Liver (tissue), 9 donors: ENCODE measurements around the gene SLC4A7. TPM values are rescaled to one million over a fixed set of nuclear protein-coding genes. Genes with fewer than 3 reads are reported as not detected.

Experiments used
- DNase-seq: peaks from one replicate; pipeline ENCODE4 v3.0.0-alpha.2; 2017; ENCODE audit warnings: low spot score
- H3K27ac ChIP-seq, 2 donors: one replicate each; pipeline ENCODE4 v1.7.0; 2013; ENCODE audit warnings: inconsistent platforms in 2 of 2, low read length in 2 of 2, control low read depth in 1 of 2, low read depth in 1 of 2, mild to moderate bottlenecking in 1 of 2
- H3K27me3 ChIP-seq, 4 donors: one replicate each; pipeline versions ENCODE4 v1.6.1 to v1.7.0; 2013; ENCODE audit warnings: low read length in 3 of 4, inconsistent platforms in 1 of 4, mild to moderate bottlenecking in 1 of 4, moderate library complexity in 1 of 4; ENCODE audit not compliant: control insufficient read depth in 4 of 4, insufficient read depth in 4 of 4
- H3K36me3 ChIP-seq, 4 donors: one replicate each; pipeline versions ENCODE4 v1.6.1 to v1.7.0; 2013; ENCODE audit warnings: low read length in 3 of 4, mild to moderate bottlenecking in 3 of 4, low read depth in 1 of 4, moderate library complexity in 1 of 4; ENCODE audit not compliant: control insufficient read depth in 4 of 4, insufficient read depth in 3 of 4
- H3K4me1 ChIP-seq, 4 donors: one replicate each; pipeline versions ENCODE4 v1.6.1 to v1.7.0; 2013; ENCODE audit warnings: low read length in 3 of 4, mild to moderate bottlenecking in 3 of 4, moderate library complexity in 1 of 4; ENCODE audit not compliant: control insufficient read depth in 4 of 4, insufficient read depth in 4 of 4
- H3K4me3 ChIP-seq, 3 donors: one replicate each; pipeline versions ENCODE4 v1.6.1 to v1.7.0; 2013; ENCODE audit warnings: low read length in 3 of 3, control low read depth in 1 of 3, low read depth in 1 of 3, mild to moderate bottlenecking in 1 of 3
- H3K9ac ChIP-seq, 2 donors: one replicate each; pipeline ENCODE4 v1.7.0; 2013; ENCODE audit warnings: low read length in 2 of 2, mild to moderate bottlenecking in 2 of 2, moderate library complexity in 2 of 2, control low read depth in 1 of 2, low read depth in 1 of 2
- H3K9me3 ChIP-seq, 4 donors: one replicate each; pipeline versions ENCODE4 v1.6.1 to v1.7.0; 2013; ENCODE audit warnings: low read length in 3 of 4; ENCODE audit not compliant: control insufficient read depth in 4 of 4
- ATF3 ChIP-seq: IDR thresholded peaks from 2 replicates; pipeline ENCODE4 v1.6.1; 2016; ENCODE audit warnings: antibody characterized with exemption
- CTCF ChIP-seq: fragments of 150-350 bp; IDR thresholded peaks from 2 replicates; pipeline ENCODE4 v1.5.1; 2017; ENCODE audit warnings: improper control_type of control experiment, low read depth, low read length; ENCODE audit not compliant: missing input control
- EGR1 ChIP-seq, 2 donors: IDR thresholded peaks; 2 replicates each; pipeline ENCODE4 v1.6.1; 2016 to 2018; ENCODE audit warnings: antibody characterized with exemption in 2 of 2, low read depth in 2 of 2
- FOXA1 ChIP-seq: IDR thresholded peaks from 2 replicates; pipeline ENCODE4 v1.6.1; 2016; ENCODE audit warnings: antibody characterized with exemption
- FOXA2 ChIP-seq: IDR thresholded peaks from 2 replicates; pipeline ENCODE4 v1.6.1; 2016; ENCODE audit warnings: antibody characterized with exemption
- GABPA ChIP-seq, 2 donors: IDR thresholded peaks in 1 of 2; conservative IDR thresholded peaks in 1 of 2; 2 replicates each; pipeline ENCODE4 v1.6.1; 2016; ENCODE audit warnings: antibody characterized with exemption in 2 of 2, mild to moderate bottlenecking in 1 of 2, moderate library complexity in 1 of 2
- HNF4A ChIP-seq, 2 donors: conservative IDR thresholded peaks; 2 replicates each; pipeline ENCODE4 v1.6.1; 2016; ENCODE audit warnings: antibody characterized with exemption in 2 of 2, mild to moderate bottlenecking in 2 of 2
- HNF4G ChIP-seq: IDR thresholded peaks from 2 replicates; pipeline ENCODE4 v1.6.1; 2016; ENCODE audit warnings: antibody characterized with exemption
- JUND ChIP-seq, 2 donors: IDR thresholded peaks; 2 replicates each; pipeline ENCODE4 v1.6.1; 2016; ENCODE audit warnings: antibody characterized with exemption in 2 of 2
- NR2F2 ChIP-seq: IDR thresholded peaks from 2 replicates; pipeline ENCODE4 v1.6.1; 2016; ENCODE audit warnings: antibody characterized with exemption
- RAD21 ChIP-seq, 2 donors: IDR thresholded peaks; 2 replicates each; pipeline ENCODE4 v1.6.1; 2016; ENCODE audit warnings: antibody characterized with exemption in 2 of 2, mild to moderate bottlenecking in 2 of 2
- RXRA ChIP-seq, 2 donors: IDR thresholded peaks; 2 replicates each; pipeline ENCODE4 v1.6.1; 2017 to 2018; ENCODE audit warnings: antibody characterized with exemption in 2 of 2, mild to moderate bottlenecking in 1 of 2
- SP1 ChIP-seq: IDR thresholded peaks from 2 replicates; pipeline ENCODE4 v1.6.1; 2018; ENCODE audit warnings: antibody characterized with exemption, mild to moderate bottlenecking
- TAF1 ChIP-seq: conservative IDR thresholded peaks from 2 replicates; pipeline ENCODE4 v1.6.1; 2016; ENCODE audit warnings: antibody characterized with exemption, mild to moderate bottlenecking
- YY1 ChIP-seq: IDR thresholded peaks from 2 replicates; pipeline ENCODE4 v1.6.1; 2016; ENCODE audit warnings: antibody characterized with exemption, mild to moderate bottlenecking
- WGBS: extraction: QIAGEN DNeasy Blood & Tissue Kit; methylation state at CpG from one replicate; pipeline ENCODE4 v1.1.7; 2013; 5-methylcytosine and 5-hydroxymethylcytosine counted together
- polyA plus RNA-seq, 2 donors: library from polyadenylated mRNA; stranded (reverse) in 1 of 2; unstranded in 1 of 2; fragments of 200-250 nt in 1 of 2; fragments of >200 nt in 1 of 2; fragmentation: Nextera tagmentation in 1 of 2; extraction: Ambion mirVana in 1 of 2; gene quantifications; one replicate each; pipeline versions ENCODE4 v1.2.1 to v1.2.3, GENCODE V29; 2013 to 2015
- total RNA-seq, 2 donors: library from RNA; depleted of rRNA; stranded (reverse); fragments of >200 nt; gene quantifications; one replicate each; pipeline ENCODE4 v1.2.3, GENCODE V29; 2014
- TF ChIP-seq, protein P1 (sequence below): IDR thresholded peaks from 2 replicates; pipeline ENCODE4 v1.6.1; 2016; ENCODE audit warnings: antibody characterized with exemption, mild to moderate bottlenecking
- TF ChIP-seq, protein P2 (sequence below): IDR thresholded peaks from 2 replicates; pipeline ENCODE4 v1.6.1; 2016; ENCODE audit warnings: antibody characterized with exemption
- TF ChIP-seq, protein P3 (sequence below): IDR thresholded peaks from 2 replicates; pipeline ENCODE4 v1.6.1; 2016; ENCODE audit warnings: antibody characterized with exemption
- donor health status: healthy.
- donor health status: healthy.
- donor health status: healthy.
- donor health status: healthy.
- donor health status: healthy.

SLC4A7 gene
- total and polyA plus RNA-seq, 4 donors, result 0.76 to 9.8 (median 4.1) TPM

DNA sequence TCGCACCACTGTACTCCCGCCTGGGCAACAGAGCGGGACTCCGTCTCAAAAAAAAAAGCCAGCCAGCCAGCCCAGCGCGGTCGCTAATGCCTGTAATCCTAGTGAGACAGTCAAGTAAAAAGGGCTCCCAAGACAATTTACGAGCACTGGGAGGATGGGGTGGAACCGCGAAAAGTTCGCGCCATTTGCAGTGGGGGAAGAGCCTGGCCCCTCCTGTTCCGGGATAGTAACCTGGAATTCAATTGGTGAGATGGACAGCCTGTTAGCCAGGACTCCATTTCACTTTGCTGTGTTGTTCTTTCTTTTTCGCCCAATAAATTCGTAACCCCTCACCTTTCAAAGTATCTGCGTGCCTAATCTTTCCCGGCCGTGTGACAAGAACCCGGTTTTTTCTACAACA, 19.5 kb downstream of the SLC4A7 start (continued):
- TF ChIP-seq HNF4G, result no peak
- no peak for TF ChIP-seq YY1
- no peak for TF ChIP-seq RXRA (IDR thresholded peaks at IDR 0.05)

DNA sequence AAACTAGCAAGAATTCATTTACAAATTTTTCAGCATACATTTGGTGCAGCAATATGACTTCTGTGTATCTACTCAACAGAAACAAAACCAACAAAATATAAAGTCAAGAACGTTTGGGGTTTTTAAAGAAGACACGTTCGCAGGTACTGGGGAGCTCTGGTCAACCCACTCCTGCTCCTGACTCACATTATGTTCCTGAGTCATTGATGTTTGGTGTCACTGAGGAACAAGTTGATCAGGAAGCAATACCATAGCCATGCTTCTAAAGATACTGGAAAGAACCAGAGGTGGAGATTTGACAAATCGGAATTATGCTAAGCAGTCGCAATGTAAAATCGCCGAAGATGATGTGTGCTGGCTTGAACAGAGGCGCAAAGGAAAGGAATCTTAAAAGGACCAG, 22.0 kb downstream of the SLC4A7 start:
- no peaks in the 10 kb centered on the region for H3K9me3 ChIP-seq
- DNase-seq, result no peak
- no peak for TF ChIP-seq YY1
- TF ChIP-seq, protein P1, sequence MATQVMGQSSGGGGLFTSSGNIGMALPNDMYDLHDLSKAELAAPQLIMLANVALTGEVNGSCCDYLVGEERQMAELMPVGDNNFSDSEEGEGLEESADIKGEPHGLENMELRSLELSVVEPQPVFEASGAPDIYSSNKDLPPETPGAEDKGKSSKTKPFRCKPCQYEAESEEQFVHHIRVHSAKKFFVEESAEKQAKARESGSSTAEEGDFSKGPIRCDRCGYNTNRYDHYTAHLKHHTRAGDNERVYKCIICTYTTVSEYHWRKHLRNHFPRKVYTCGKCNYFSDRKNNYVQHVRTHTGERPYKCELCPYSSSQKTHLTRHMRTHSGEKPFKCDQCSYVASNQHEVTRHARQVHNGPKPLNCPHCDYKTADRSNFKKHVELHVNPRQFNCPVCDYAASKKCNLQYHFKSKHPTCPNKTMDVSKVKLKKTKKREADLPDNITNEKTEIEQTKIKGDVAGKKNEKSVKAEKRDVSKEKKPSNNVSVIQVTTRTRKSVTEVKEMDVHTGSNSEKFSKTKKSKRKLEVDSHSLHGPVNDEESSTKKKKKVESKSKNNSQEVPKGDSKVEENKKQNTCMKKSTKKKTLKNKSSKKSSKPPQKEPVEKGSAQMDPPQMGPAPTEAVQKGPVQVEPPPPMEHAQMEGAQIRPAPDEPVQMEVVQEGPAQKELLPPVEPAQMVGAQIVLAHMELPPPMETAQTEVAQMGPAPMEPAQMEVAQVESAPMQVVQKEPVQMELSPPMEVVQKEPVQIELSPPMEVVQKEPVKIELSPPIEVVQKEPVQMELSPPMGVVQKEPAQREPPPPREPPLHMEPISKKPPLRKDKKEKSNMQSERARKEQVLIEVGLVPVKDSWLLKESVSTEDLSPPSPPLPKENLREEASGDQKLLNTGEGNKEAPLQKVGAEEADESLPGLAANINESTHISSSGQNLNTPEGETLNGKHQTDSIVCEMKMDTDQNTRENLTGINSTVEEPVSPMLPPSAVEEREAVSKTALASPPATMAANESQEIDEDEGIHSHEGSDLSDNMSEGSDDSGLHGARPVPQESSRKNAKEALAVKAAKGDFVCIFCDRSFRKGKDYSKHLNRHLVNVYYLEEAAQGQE, result no peak
- no peak for TF ChIP-seq CTCF
- TF ChIP-seq, protein P2, sequence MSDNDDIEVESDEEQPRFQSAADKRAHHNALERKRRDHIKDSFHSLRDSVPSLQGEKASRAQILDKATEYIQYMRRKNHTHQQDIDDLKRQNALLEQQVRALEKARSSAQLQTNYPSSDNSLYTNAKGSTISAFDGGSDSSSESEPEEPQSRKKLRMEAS, result no peak
- no peak for TF ChIP-seq FOXA2
- no peak for TF ChIP-seq JUND (IDR thresholded peaks at IDR 0.05)
- no peak for TF ChIP-seq SP1
- TF ChIP-seq TAF1, result no peak
- no peak for TF ChIP-seq FOXA1
- no peak for TF ChIP-seq RAD21 (IDR thresholded peaks at IDR 0.05)
- TF ChIP-seq EGR1 (IDR thresholded peaks at IDR 0.05; ENCODE audit: low read depth in 2 of 2), result no peak
- TF ChIP-seq GABPA (IDR thresholded peaks at IDR 0.05 in 1 of 2, conservative IDR thresholded peaks at IDR 0.05 in 1 of 2), result no peak
- no peak for TF ChIP-seq ATF3
- TF ChIP-seq HNF4G, result no peak
- TF ChIP-seq, protein P3, sequence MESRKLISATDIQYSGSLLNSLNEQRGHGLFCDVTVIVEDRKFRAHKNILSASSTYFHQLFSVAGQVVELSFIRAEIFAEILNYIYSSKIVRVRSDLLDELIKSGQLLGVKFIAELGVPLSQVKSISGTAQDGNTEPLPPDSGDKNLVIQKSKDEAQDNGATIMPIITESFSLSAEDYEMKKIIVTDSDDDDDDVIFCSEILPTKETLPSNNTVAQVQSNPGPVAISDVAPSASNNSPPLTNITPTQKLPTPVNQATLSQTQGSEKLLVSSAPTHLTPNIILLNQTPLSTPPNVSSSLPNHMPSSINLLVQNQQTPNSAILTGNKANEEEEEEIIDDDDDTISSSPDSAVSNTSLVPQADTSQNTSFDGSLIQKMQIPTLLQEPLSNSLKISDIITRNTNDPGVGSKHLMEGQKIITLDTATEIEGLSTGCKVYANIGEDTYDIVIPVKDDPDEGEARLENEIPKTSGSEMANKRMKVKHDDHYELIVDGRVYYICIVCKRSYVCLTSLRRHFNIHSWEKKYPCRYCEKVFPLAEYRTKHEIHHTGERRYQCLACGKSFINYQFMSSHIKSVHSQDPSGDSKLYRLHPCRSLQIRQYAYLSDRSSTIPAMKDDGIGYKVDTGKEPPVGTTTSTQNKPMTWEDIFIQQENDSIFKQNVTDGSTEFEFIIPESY, result no peak
- no peak for TF ChIP-seq HNF4A (conservative IDR thresholded peaks at IDR 0.05)
- no peak for TF ChIP-seq RXRA (IDR thresholded peaks at IDR 0.05)
- TF ChIP-seq NR2F2, result no peak
- no peak overlapping the region for H3K9ac ChIP-seq
- H3K27me3 ChIP-seq, result no peaks in the 10 kb centered on the region
- no peaks in the 10 kb centered on the region for H3K36me3 ChIP-seq
- H3K4me1 ChIP-seq, result peaks cover 0 to under 1% (median 0%) of the 10 kb centered on the region in 4 donors
- H3K27ac ChIP-seq, result no peak overlapping the region
- 94% methylated on average over 8 of the region's 8 CpGs for WGBS
- no peak overlapping the region for H3K4me3 ChIP-seq
